SHP77 (cell line): Measurements from ENCODE around the gene AFF1.

Source experiments
- DNase-seq, 2 experiments: peaks; one replicate each; lab custom pipeline; 2025; lab: John Stamatoyannopoulos, UW

AFF1 gene

GRCh38 chr4:86919561-86920223 is 15.1 kb upstream of the AFF1 start:
- no peak for DNase-seq

DNA sequence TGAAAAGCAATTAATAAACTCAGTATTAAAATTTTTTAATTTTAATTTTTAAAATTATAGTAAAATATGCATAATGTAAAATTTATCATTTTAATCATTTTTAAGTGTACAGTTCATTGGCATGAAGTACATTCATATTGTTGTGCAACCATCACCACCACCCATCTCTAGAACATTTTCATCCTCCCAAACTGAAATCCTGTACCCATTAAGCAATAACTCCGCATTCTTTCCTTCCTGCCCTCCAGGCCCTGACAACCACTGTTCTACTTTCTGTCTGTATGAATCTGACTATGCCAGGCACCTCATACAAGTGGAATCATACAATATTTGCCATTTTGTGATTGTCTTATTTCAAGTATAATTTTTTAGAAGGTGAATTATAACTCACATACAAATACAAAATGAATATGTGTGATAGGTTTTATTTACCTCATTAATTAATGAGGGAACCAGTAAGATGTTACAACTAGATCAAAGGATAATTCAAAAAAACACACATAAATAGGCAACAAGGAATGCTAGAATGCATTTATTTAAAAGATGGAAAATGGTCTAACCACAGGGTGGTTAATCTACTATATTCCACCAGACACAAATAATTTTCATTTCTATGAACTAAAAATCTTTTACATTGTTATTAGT is 13.1 kb upstream of the AFF1 start:
- no peak for DNase-seq

- no peak for DNase-seq
Observed at GRCh38 chr4:86924811-86925210, 10.0 kb upstream of the AFF1 start.

DNA sequence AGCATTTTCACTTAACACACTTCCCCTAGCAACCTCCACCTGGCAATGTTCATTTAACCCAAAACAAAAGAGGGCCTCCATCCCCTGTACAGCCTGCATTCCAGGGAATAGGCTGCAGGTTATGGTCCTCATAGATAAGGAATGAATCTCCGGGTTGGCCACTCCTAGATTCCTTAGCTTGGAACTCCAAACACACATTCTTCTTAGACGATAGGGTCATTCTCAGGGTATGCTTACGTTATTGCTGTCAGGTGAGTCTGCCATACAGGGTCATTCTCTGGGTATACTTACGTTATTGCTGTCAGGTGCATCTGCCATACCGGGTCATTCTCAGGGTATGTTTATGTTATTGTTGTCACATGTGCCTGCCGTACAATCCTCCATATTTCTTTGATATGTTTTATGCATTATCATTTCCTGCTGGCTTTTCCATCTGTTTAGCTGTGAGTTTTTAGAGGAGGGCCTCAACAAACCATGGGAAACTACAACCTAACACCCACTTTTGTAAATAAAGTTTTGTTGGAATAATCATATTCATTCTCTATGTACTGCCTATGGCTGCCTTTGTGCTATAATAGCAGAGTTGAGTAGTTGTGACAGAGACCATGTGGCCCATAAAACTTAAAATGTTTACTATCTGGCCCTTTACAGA is 8.2 kb upstream of the AFF1 start:
- DNase-seq: no peak

DNA sequence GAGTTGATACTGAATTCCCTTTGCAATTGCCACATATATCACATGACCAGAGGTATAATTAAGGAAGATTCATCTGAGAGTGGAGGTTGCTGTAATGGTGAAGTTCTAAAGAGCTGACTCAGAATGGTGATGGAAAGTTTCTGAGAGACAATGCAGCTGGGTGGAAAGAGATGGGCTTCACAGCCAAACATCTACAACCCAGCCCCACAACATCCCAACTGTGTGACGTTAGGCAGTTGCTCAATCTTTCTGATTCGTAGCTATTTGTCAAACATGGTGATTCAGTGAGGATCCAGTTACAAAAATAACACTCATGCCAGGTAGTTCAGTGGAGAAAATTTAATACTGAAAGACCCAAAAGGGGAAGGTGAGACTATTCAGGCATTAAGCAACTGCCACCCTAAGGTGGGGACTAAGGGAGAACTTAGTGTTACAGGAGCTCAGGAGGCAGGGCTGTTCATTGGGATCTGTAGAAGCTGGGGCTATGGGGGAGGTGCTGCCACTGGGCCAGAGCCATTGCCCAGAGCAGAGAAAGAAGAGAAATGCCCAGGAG is 6.9 kb upstream of the AFF1 start:
- peak; percentile 38 to 58 for DNase-seq

DNA sequence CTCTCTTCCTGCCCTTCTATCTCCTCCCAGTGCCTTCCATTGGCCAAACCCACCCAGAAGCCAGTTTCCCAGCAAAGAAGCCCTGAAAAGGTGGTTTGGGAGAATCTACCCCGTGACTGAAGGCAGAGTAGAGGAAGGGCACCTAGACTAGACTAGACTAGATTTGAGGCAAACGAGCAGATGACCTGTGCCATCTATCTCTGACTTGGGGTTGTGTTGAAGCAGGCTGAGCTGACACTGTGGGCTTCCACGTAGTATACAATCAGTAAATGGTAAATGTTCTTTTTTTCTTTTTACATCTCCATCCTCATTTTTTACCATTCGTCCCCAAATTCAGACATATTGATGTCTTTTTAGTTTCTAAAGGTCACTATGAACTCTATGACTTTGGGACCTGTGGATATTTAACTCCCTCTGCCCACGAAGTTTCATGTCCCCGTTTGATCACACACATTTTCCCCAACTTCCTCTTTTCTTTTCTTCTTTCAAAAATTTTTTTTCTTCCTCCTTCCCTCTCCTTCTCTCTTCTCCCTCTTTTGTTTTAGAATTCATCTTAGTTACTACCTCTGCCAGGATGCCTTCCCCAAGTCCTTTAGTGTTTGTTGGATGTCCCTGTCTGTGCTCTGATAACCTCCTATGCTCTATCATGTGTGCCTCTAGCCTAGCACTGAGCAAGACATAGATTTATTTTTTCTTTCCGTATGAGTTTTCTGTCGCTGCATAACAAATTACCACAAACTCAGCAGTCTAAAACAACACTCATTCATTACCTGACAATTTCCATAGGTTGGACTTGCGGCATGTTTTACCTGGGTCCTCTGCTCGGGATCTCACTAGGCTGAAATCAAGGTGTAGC is 6.2 kb upstream of the AFF1 start:
- no peak for DNase-seq

DNA sequence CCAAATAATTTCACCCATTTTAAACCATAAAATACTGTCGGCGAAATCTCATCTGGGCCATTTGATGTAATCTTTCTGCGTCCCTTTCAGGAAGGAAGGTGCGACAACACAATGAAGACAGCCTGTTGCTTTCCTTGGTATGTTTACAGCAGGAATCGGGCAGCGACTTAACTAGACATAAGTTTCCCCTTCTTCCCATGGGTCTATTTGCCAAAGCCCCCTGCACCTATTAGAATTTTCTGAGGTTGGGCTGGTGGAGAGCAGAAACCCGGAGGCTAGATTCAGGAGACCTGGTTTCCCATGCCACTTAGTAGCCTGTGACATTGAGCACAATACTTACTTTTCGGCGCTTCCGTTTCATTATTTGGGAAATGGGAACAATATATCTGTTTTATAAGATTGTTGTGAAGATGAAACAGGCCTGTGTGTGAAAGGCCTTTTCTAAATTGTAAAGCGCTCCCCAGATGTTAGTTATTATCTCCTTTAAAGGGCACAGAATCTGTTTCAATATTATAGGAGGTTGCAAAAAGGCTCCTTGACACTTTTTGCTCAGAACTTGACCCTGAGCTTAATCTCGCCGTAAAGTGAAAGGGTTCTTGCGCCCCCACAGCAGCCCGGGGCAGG is 552 bp upstream of the AFF1 start:
- DNase-seq: no peak

DNA sequence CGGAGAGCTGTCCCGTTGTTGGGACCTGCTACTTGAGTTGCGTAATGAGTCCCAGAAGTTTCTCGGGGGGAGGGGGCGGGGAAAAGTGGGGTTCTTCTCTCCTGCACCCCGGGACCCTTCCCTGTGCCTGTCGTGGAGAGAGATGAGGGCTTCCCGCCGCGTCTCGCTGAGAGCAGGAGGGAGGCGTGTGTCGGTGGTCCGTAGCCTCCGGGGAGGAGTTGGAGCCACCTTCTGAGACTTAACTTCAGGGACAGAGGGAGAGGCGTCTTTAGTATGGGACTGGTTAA is 698 bp downstream of the AFF1 start:
- DNase-seq: no peak

GRCh38 chr4:86935853-86936733 is 1.3 kb downstream of the AFF1 start:
- peak; percentile 55 to 64 for DNase-seq

DNA sequence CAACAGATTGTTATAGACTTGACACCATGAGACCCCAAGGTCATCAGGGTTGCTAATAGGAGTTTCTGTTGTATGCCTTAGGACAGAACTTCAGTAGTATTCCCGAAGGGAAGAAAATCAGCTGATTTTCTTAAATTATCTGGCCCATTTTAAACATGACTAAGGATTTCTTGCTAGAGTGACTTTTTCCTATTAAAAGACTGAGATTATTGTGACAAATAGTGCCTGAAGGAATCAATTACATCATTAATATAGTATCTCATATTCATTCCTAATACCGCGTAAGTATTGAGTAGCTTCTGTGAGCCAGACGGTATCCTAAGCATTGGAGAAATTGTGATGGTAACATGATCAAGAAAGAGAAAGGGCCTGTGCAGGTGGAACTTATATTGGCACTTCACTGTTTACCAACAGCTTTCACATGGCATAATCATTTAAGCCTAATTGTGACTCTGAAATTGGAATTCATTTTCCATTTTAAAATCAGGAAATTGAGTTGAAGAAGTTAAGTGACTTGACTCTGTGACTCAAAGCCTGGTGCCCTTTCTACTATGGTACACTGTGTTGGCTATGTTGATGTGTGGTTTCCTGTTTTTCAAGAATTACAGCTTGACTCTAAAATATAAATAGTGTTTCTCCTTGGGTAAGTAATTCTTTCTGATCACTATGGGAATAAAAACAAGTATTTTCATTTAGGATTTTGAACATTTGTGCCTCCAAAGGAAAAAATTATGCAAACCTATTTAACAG is 4.1 kb downstream of the AFF1 start:
- DNase-seq: no peak

GRCh38 chr4:86939729-86940575 is 5.1 kb downstream of the AFF1 start:
- DNase-seq: no peak

- DNase-seq: no peak
Observed at GRCh38 chr4:86940920-86941460, 6.2 kb downstream of the AFF1 start.

DNA sequence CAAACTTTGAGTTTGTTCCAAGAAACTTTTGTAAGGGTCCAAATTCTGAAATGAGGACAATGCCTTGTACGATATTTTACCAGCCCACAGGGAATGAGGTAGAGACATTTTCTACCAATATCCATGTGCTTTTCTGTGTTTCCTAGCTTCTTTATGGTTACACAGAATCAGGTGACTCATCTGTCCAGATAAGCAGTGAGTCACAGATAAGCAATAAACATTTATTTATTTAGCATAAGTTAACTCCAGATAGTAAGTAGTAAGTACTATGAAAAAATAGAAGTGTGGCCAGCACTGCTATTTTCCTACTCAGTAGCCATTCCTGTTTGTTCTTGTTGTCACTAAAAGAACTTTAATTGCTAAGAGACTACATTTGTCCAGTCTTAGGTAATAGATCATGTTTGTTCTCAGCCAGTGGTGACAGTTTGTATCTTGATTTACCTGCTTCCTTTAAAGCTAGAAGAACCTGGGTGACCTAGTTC is 7.4 kb downstream of the AFF1 start:
- DNase-seq: no peak

- no peak for DNase-seq
Observed at GRCh38 chr4:86944964-86945781, 10.4 kb downstream of the AFF1 start.

- DNase-seq: no peak
Observed at GRCh38 chr4:86946868-86947500, 12.2 kb downstream of the AFF1 start.

- no peak for DNase-seq
Observed at GRCh38 chr4:86947501-86948120, 12.8 kb downstream of the AFF1 start.

- no peak for DNase-seq
Observed at GRCh38 chr4:86948276-86948675, 13.5 kb downstream of the AFF1 start.
